Measurements from ENCODE around the gene NOTCH2.

The NOTCH2 gene

DNA sequence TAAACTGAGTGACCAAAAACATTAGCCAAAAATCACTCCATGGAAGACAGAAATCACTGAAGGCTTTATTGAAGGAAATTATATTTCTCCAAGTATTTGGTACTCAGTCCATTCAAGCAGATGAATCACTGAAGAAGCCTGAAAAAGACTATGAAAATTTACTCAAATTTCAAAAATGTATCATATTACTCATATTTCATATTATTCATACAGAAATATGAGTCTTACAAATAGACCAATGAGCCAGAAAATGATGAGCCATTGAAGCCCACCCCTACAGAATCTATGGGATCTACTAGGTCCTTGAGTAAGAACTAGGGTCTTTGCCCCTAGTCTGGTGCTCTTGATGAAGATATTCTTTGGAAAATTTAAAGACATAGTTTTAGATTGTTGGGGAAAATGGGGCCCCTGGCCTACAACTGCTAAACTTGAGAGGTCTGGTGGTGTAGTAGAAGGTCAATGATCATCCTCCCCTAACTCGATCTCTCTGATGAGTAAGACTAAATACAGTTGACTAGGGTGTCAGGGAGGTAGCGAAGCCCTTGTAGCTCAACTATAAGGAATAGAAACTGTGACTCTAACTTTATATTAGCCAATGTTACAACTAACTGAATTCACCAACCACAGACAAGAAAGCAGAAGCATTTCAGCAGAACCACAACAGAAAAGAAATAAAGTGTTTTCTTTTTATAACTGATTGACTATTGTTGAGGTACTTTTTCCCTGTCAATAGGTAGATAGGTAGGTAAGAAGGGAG is 81.0 kb downstream of the NOTCH2 start:
- ChIA-PET CTCF (no interaction called here), POLR2A (ENCODE audit: low non-redundant PET) (no interaction called here)
- H3K27ac ChIP-seq: no peak overlapping the region
- TF ChIP-seq, protein P1, sequence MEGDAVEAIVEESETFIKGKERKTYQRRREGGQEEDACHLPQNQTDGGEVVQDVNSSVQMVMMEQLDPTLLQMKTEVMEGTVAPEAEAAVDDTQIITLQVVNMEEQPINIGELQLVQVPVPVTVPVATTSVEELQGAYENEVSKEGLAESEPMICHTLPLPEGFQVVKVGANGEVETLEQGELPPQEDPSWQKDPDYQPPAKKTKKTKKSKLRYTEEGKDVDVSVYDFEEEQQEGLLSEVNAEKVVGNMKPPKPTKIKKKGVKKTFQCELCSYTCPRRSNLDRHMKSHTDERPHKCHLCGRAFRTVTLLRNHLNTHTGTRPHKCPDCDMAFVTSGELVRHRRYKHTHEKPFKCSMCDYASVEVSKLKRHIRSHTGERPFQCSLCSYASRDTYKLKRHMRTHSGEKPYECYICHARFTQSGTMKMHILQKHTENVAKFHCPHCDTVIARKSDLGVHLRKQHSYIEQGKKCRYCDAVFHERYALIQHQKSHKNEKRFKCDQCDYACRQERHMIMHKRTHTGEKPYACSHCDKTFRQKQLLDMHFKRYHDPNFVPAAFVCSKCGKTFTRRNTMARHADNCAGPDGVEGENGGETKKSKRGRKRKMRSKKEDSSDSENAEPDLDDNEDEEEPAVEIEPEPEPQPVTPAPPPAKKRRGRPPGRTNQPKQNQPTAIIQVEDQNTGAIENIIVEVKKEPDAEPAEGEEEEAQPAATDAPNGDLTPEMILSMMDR (conservative IDR thresholded peaks at IDR 0.05; ENCODE audit: low read depth): no peak
- no peak for DNase-seq (ENCODE audit: low spot score)

DNA sequence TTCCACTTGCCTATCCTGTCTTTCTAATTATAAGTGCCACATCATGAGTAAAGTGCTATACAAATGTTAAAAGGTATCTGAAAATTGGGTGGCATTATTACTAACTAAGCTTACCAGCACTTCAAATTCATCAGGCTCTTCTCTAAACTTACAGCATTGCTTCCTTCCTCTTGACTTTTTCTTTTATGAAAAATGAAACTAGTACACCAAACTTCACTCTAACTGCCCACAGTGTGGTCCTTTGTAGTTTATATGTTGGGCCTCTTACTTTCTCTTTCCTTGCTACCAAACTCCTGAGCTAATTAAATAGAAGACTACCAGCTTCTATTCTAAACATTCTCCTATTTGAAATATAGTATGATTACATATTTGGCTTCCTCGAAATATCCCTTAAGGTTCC is 81.8 kb downstream of the NOTCH2 start:
- DNase-seq (ENCODE audit: low spot score): no peak
- CTCF ChIA-PET: interaction anchor here (1.5 kb wide), 1 partner anchor 14 kb away, joined by 3 read pairs; no protein-coding TSS in a partner anchor
- POLR2A ChIA-PET (ENCODE audit: low non-redundant PET): no interaction called here
- H3K27ac ChIP-seq: no peak overlapping the region
- TF ChIP-seq, protein P1 (conservative IDR thresholded peaks at IDR 0.05; ENCODE audit: low read depth): no peak

DNA sequence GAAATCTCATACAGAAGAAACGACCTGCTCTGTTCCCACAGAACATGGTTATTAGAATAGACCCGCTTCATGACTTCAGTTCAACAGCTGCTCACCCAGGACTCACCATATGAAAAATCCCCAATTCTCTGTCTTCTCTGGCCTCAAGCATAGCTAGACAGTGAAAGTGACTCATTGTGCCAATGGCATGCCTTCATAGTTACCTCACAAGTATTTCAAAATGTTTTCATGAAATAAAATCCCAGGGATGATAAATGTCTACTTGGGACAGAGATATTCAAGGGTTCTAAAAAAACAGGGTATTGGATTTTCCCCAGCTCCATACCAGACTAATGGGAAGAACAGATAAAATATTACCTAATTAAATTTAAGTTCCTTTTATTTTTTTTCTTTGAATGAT is 82.3 kb downstream of the NOTCH2 start:
- POLR2A ChIA-PET (ENCODE audit: low non-redundant PET): no interaction called here
- DNase-seq (ENCODE audit: low spot score): peak; percentile 63
- H3K27ac ChIP-seq: no peak overlapping the region
- CTCF ChIA-PET: interaction anchor here (1.5 kb wide), 1 partner anchor 13 kb away, joined by 3 read pairs; no protein-coding TSS in a partner anchor
- TF ChIP-seq, protein P1 (conservative IDR thresholded peaks at IDR 0.05; ENCODE audit: low read depth): no peak

DNA sequence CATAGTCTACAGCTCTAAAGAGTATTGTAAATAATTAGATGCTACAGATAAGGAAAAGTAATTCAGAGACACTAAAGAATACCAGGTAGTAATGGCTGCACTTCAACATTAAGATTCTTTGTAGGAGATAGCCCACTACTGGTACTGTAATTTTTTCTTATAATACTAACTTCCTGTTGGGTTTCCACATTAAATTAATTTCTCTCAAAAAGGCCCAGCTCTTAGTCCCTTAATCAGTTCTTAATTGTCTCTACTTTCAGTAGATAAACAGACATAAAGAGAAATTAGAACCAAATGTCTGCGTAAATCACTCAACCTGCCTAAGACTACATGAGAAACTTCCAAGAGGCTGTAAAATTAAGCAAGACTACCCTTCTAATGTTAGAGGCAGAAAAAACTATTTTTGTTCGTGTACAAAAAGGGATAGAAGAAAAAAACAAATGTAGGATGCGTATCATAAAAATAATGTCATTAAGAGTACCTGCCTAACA is 83.4 kb downstream of the NOTCH2 start:
- no peak for DNase-seq (ENCODE audit: low spot score)
- H3K27ac ChIP-seq: no peak overlapping the region
- CTCF ChIA-PET: no interaction called here
- TF ChIP-seq, protein P1 (conservative IDR thresholded peaks at IDR 0.05; ENCODE audit: low read depth): no peak
- POLR2A ChIA-PET (ENCODE audit: low non-redundant PET): no interaction called here

DNA sequence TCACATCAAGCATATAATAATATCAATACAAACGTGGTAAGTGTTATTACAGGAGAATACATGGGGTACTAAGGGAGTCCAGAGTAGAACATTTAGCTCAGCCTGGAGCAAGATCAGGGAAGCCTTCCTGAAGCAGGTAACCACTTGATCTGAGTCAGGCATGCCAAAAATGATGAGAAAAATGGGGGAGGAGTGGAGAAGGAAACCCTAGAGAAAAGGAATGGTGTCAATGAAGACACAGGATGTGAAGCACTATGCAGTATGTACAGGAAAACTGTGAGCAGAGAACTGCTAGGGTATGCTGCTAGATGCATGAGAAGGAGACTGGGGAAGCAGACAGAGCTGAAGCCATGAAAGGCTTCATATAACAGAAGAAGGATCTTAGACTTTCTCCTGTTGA is 84.7 kb downstream of the NOTCH2 start:
- ChIA-PET CTCF (no interaction called here), POLR2A (ENCODE audit: low non-redundant PET) (no interaction called here)
- no peak for DNase-seq (ENCODE audit: low spot score)
- TF ChIP-seq, protein P1 (conservative IDR thresholded peaks at IDR 0.05; ENCODE audit: low read depth): no peak
- no peak overlapping the region for H3K27ac ChIP-seq

DNA sequence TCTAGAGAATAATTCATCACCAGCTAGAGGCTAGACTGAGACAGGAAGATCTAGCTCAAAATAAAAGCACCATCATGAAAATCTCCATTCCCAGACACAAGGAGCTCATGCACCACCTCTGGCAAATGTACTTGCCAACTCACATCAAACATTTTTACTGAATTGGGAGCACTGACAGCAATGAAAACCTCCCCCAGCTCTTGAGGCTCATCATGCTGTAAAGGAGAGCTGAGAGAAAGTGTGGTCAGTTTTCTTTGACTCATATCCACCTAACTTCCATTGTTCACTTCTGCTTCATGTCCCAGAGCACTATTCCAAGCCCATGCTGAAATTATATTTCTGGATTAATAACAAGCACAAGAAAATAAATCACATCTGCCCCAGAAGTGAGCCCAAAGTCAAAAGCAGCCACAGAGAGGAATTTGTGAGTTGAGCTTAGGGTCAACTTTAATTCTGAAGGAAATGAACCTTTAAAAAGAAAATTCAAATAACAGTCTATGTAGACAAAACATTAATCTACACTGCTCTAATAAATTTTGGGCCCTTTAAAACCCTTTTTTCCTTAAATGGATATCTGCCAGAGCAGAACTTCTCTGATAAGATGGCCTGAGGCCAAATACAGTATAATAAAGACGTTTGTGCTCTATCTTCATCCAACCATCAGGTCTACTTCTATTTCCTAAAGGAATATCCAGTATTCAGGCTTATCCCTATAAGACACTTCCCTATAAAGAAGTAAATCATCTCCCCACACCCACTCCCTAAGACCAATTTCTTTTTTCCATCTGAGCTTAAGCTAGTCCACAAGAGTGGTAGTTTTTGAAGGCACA is 87.3 kb downstream of the NOTCH2 start:
- ChIA-PET CTCF (interaction anchor here (0.6 kb wide), 1 partner anchor 155 kb away, joined by 5 read pairs; no protein-coding TSS in a partner anchor), POLR2A (ENCODE audit: low non-redundant PET) (no interaction called here)
- DNase-seq (ENCODE audit: low spot score): no peak
- H3K27ac ChIP-seq: no peak overlapping the region
- TF ChIP-seq, protein P1 (conservative IDR thresholded peaks at IDR 0.05; ENCODE audit: low read depth): no peak
